Measurements from ENCODE around the gene VTI1A. TPM values are rescaled to one million over a fixed set of nuclear protein-coding genes. Genes with fewer than 3 reads are reported as not detected.

Gene VTI1A
- total and polyA plus RNA-seq, 2 of the 4 experiments (the other 2 are of a cell fraction) = 9.7 to 24.9 TPM

GRCh38 chr10:112732277-112732921 lies 285.4 kb downstream of the VTI1A start:
- H3K56ac ChIP-seq (ENCODE audit: extremely low read depth, insufficient read depth, low read length) = no peak overlapping the region

More at GRCh38 chr10:112732277-112732921, 285.4 kb downstream of the VTI1A start:
- no TSS peak for BruUV-seq (replicated peaks)
- DNase-seq = no peak
- no peaks in the 10 kb centered on the region; the same call in 1 of the 2 replicates for H4K20me1 ChIP-seq (ENCODE audit: insufficient read depth, low read length)
- 0 out of 2 replicates have a peak overlapping the region, but pooled peaks have one; percentile 24 for H2AK5ac ChIP-seq (ENCODE audit: low read depth, low read length)
- dilution Hi-C loops (cut with HindIII; ENCODE audit: low sequenced_read_pairs, unreplicated experiment) = no loop called here
- H4K8ac ChIP-seq (ENCODE audit: low read depth in 2 of 2, low read length in 2 of 2) = no peak overlapping the region
- H3K9me3 ChIP-seq (ENCODE audit: control insufficient read depth, insufficient read depth, low read length) = no peaks in the 10 kb centered on the region
- intact Hi-C loops (cut with micrococcal nuclease) = no loop called here
- no peak overlapping the region for H3K4ac ChIP-seq (ENCODE audit: low read depth, low read length)
- 0 out of 2 replicates have a peak overlapping the region, but pooled peaks have one; percentile 13 for H3K23ac ChIP-seq (ENCODE audit: low read depth, low read length)
- no peak overlapping the region for H3K4me3 ChIP-seq (ENCODE audit: insufficient read depth, low read depth, low read length)
- ATAC-seq (ENCODE audit: low read depth) = peak; percentile 35
- H3K79me1 ChIP-seq (ENCODE audit: low read depth in 1 of 2, low read length in 2 of 2) = no peaks in the 10 kb centered on the region
- no peak overlapping the region for H3K4me2 ChIP-seq (ENCODE audit: low read depth, low read length)
- H2BK5ac ChIP-seq (ENCODE audit: low read depth, low read length, poor library complexity, severe bottlenecking) = no peak overlapping the region
- H3K9ac ChIP-seq (ENCODE audit: low read depth, low read length) = no peak overlapping the region
- H3K4me1 ChIP-seq (ENCODE audit: control insufficient read depth, insufficient read depth, low read length) = peaks cover 3% of the 10 kb centered on the region
- no peak overlapping the region for H3K18ac ChIP-seq (ENCODE audit: low read depth, low read length)
- H2AK9ac ChIP-seq (replicated peaks; ENCODE audit: low read depth, low read length, poor library complexity) = no peak overlapping the region
- no peak overlapping the region for H2AFZ ChIP-seq (replicated peaks; ENCODE audit: low read length, poor library complexity)
- no peak overlapping the region for H2BK120ac ChIP-seq (ENCODE audit: low read depth, low read length)
- in situ Hi-C loops (cut with MboI; ENCODE audit: low sequenced_read_pairs) = no loop called here
- no peak overlapping the region for H4K91ac ChIP-seq (ENCODE audit: insufficient read depth, low read depth, low read length)
- POLR2A ChIA-PET (ENCODE audit: unreplicated experiment) = no interaction called here
- no CpG with 5 or more reads among the region's 3 CpGs for WGBS, 2 experiments (ENCODE audit: extremely low coverage in 2 of 2, insufficient read length in 1 of 2)
- no peak overlapping the region for H2BK20ac ChIP-seq (ENCODE audit: low read depth, low read length)
- no peak overlapping the region for H4K5ac ChIP-seq (ENCODE audit: low read depth, low read length)
- no peaks in the 10 kb centered on the region for H3K27me3 ChIP-seq (ENCODE audit: control insufficient read depth, insufficient read depth, low read length)
- H3K27ac ChIP-seq (ENCODE audit: insufficient read depth, low read length) = no peak overlapping the region
- H3K9me1 ChIP-seq (ENCODE audit: insufficient read depth, low read length) = peaks cover 5% of the 10 kb centered on the region
- no peak overlapping the region for H3K14ac ChIP-seq (replicated peaks; ENCODE audit: low read depth, low read length)
- TF ChIP-seq CHD1 (IDR thresholded peaks at IDR 0.05; ENCODE audit: low read depth, low read length) (no peak), NFE2L2 (IDR thresholded peaks at IDR 0.05; ENCODE audit: low read depth, low read length) (no peak), MXI1 (IDR thresholded peaks at IDR 0.05; ENCODE audit: borderline replicate concordance, low read depth, low read length) (no peak)
- no peak overlapping the region for H2BK15ac ChIP-seq (ENCODE audit: low read depth, low read length)
- H3K36me3 ChIP-seq (ENCODE audit: control insufficient read depth, insufficient read depth, low read length) = no peaks in the 10 kb centered on the region
- CTCF ChIA-PET = no interaction called here

Measured in IMR-90 (cell line).